Measurements from ENCODE around the gene MAEA.
"Not testable (repeated sequence)": the region's sequence is repeated elsewhere in the genome, so short reads cannot be mapped to it uniquely, and the experiment has no call there.

Gene MAEA

DNA sequence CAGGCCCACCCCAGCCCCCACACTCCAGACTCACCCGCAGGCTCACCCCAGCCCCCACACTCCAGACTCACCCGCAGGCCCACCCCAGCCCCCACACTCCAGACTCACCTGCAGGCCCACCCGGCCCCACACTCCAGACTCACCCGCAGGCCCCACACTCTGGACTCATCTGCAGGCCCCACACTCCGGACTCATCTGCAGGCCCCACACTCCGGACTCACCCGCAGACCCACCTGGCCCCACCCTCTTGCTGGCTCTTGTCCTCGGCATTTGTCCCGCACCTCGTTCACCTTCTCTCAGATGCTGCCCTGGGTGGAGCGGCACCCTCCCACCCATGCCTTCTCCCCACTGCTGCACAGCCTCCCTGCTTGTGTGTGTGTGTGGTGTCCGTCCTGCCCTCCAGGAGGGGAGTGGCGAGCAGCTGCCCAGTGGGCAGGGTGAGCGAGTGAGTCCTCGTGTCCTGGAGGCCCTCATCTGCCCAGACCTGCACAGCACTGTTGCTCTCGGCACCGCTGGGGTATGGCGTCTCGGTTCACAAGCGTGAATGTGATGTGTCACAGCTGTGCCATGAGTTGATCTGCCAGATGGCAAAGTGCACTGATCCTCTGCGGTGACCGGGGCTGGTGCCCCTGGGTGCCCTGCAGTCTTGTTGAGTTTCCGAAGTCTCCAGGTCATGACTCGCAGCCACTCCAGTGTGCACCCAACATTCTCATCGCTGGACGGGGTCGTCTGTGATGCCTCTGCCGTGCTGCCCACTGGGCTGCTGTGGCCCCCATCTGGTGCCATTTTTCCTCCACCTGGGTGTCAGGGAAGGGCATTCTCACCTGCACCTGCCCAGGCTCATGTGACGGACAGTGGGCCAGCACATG, 27.7 kb downstream of the MAEA start:
- Histone ChIP-seq H3K27me3 (ENCODE audit: control insufficient read depth, insufficient read depth, low read length) (no peaks in the 10 kb centered on the region), H3K4me1 (ENCODE audit: control insufficient read depth, insufficient read depth, low read length) (no peaks in the 10 kb centered on the region), H3K27ac (ENCODE audit: low read depth, low read length) (no peak overlapping the region), H3K36me3 (ENCODE audit: control insufficient read depth, insufficient read depth, low read length) (peaks cover 70% of the 10 kb centered on the region), H3K4me3 (ENCODE audit: low read depth, low read length) (no peak overlapping the region), H3K9ac (ENCODE audit: low read length) (no peak overlapping the region), H3K9me3 (ENCODE audit: control insufficient read depth, insufficient read depth, low read depth, low read length) (no peaks in the 10 kb centered on the region)

DNA sequence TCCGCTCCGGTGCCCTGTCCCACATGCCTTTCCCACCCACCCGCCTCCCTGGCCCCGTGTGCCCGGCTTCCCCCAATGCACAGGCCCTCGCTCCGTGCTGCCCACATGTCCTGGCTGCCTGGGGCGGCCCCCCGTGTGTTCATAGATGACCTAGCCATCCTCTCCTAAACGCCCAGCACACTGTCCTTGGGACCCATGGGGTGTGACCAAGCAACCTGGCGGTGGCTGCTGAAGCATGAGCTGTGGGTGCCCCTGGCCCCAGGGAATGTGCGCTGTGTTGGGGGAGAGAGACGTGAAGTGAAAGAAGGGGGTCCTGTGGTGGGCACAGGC, 28.3 kb downstream of the MAEA start:
- no peak overlapping the region for H3K27ac ChIP-seq (ENCODE audit: low read depth, low read length)
- H3K9me3 ChIP-seq (ENCODE audit: control insufficient read depth, insufficient read depth, low read depth, low read length): no peaks in the 10 kb centered on the region
- no peaks in the 10 kb centered on the region for H3K4me1 ChIP-seq (ENCODE audit: control insufficient read depth, insufficient read depth, low read length)
- no peaks in the 10 kb centered on the region for H3K27me3 ChIP-seq (ENCODE audit: control insufficient read depth, insufficient read depth, low read length)
- no peak overlapping the region for H3K4me3 ChIP-seq (ENCODE audit: low read depth, low read length)
- peaks cover 67% of the 10 kb centered on the region for H3K36me3 ChIP-seq (ENCODE audit: control insufficient read depth, insufficient read depth, low read length)
- H3K9ac ChIP-seq (ENCODE audit: low read length): no peak overlapping the region

DNA sequence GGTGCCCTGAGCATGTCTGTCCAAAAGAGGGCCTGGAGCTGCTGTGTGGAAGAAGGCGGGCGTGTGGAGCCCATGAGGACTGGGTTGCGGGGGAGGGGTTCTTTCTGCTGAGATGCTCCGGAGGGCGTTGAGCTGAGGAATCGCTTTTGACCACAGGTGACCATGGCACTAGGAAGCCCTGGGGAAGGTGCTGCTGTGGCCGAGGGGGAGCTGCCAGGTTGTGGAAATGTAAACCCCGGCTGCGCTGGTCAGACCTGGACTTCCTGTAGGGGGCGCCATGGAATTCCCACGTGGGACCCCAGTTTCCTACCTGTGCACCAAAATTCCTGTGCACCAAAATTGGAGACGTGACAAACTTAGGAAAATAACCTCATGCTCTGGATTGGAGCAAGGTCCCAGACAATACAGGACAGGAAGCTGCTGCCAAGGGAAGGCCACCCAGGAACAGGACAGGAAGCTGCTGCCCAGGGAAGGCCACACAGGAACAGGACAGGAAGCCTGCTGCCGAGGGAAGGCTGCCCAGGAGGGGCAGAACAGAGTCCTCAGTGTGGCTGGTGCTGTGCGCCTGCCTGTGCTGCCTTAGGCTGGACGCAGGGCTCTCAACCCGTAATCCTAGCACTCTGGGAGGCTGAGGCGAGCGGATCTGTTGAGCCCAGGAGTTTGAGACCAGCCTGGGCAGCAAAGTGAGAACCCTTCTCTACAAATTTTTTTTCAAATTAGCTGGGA, 29.0 kb downstream of the MAEA start:
- no peak overlapping the region for H3K9ac ChIP-seq (ENCODE audit: low read length)
- peaks cover 67% of the 10 kb centered on the region for H3K36me3 ChIP-seq (ENCODE audit: control insufficient read depth, insufficient read depth, low read length)
- H3K4me3 ChIP-seq (ENCODE audit: low read depth, low read length): no peak overlapping the region
- no peaks in the 10 kb centered on the region for H3K9me3 ChIP-seq (ENCODE audit: control insufficient read depth, insufficient read depth, low read depth, low read length)
- H3K27me3 ChIP-seq (ENCODE audit: control insufficient read depth, insufficient read depth, low read length): no peaks in the 10 kb centered on the region
- H3K4me1 ChIP-seq (ENCODE audit: control insufficient read depth, insufficient read depth, low read length): no peaks in the 10 kb centered on the region
- no peak overlapping the region for H3K27ac ChIP-seq (ENCODE audit: low read depth, low read length)

DNA sequence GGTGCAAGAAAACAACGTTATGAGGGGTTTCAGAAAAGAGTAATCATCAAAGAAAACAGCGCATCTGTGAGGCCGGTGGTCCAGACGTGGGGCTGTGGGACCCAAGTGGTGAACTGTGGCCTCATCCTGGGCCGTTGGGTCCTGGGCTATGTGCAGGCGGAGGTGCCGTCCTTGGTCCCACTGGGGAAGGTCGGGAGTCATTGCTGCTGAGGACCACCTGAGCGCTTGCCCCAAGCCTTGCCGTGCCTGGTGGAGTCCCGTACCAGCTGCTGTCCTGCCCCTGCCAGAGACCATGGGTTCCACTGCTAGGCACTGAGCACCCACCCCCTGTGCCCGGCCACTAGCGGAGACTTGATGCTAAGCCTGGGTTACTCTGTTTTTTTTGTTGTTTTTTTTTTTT, 31.8 kb downstream of the MAEA start:
- Histone ChIP-seq H3K27ac (ENCODE audit: low read depth, low read length) (no peak overlapping the region), H3K4me1 (ENCODE audit: control insufficient read depth, insufficient read depth, low read length) (no peaks in the 10 kb centered on the region), H3K9ac (ENCODE audit: low read length) (no peak overlapping the region), H3K9me3 (ENCODE audit: control insufficient read depth, insufficient read depth, low read depth, low read length) (no peaks in the 10 kb centered on the region), H3K4me3 (ENCODE audit: low read depth, low read length) (no peak overlapping the region), H3K27me3 (ENCODE audit: control insufficient read depth, insufficient read depth, low read length) (no peaks in the 10 kb centered on the region), H3K36me3 (ENCODE audit: control insufficient read depth, insufficient read depth, low read length) (peaks cover 68% of the 10 kb centered on the region)

DNA sequence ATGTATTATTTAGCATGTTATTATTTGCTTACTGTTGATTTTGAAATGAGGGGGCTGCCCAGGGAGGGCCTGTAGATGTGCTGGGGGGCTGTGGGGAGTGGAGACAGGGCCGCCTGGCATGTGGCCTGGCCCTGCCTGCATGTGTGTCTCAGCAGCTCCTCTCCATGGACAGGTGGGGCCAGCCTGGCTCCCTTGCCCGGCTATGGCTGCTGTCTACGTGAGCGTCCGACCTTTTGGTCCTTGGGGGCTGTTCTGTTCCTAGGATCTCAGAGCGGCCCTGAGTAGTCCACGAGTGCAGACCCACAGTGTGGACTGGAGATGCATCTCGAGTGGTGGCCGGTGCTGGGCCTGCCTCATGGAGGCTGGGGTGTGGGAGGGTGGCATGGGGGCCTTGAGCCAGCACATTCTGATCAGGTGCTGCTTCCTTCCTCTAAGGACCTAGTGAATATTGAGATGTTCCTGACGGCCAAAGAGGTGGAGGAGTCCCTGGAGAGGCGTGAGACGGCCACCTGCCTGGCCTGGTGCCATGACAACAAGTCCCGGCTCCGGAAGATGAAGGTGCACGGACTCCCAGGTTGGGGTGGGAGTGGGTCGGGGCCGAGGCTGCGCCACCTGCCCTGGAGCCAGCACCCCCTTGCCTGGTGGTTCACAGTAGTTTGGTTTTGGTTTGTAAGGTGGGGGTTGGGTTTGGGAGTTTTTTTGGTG, 32.4 kb downstream of the MAEA start:
- no peaks in the 10 kb centered on the region for H3K4me1 ChIP-seq (ENCODE audit: control insufficient read depth, insufficient read depth, low read length)
- no peak overlapping the region for H3K9ac ChIP-seq (ENCODE audit: low read length)
- H3K36me3 ChIP-seq (ENCODE audit: control insufficient read depth, insufficient read depth, low read length): peaks cover 71% of the 10 kb centered on the region
- no peaks in the 10 kb centered on the region for H3K27me3 ChIP-seq (ENCODE audit: control insufficient read depth, insufficient read depth, low read length)
- H3K9me3 ChIP-seq (ENCODE audit: control insufficient read depth, insufficient read depth, low read depth, low read length): no peaks in the 10 kb centered on the region
- no peak overlapping the region for H3K27ac ChIP-seq (ENCODE audit: low read depth, low read length)
- no peak overlapping the region for H3K4me3 ChIP-seq (ENCODE audit: low read depth, low read length)

DNA sequence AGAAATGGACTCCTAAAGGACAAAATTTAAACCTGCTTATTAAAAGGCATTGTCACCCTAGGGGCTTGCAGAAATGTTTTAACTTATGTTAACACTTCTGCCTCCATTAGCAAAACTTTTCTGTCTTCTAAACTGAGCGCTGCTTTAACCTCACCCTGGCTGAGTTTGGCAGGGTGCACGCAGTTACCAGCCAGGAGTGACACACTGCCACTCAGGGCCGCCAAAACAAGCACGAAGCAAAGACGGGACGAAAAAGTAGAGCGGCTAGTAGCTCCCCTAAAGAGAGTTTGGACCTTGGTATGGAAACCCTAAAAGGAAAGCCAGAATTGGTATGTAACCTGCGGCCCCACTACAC, 33.6 kb downstream of the MAEA start:
- Histone ChIP-seq H3K4me1 (ENCODE audit: control insufficient read depth, insufficient read depth, low read length) (no peaks in the 10 kb centered on the region), H3K27me3 (ENCODE audit: control insufficient read depth, insufficient read depth, low read length) (no peaks in the 10 kb centered on the region), H3K36me3 (ENCODE audit: control insufficient read depth, insufficient read depth, low read length) (peaks cover 71% of the 10 kb centered on the region), H3K27ac (ENCODE audit: low read depth, low read length) (no peak overlapping the region), H3K9me3 (ENCODE audit: control insufficient read depth, insufficient read depth, low read depth, low read length) (no peaks in the 10 kb centered on the region), H3K4me3 (ENCODE audit: low read depth, low read length) (no peak overlapping the region), H3K9ac (ENCODE audit: low read length) (no peak overlapping the region)

DNA sequence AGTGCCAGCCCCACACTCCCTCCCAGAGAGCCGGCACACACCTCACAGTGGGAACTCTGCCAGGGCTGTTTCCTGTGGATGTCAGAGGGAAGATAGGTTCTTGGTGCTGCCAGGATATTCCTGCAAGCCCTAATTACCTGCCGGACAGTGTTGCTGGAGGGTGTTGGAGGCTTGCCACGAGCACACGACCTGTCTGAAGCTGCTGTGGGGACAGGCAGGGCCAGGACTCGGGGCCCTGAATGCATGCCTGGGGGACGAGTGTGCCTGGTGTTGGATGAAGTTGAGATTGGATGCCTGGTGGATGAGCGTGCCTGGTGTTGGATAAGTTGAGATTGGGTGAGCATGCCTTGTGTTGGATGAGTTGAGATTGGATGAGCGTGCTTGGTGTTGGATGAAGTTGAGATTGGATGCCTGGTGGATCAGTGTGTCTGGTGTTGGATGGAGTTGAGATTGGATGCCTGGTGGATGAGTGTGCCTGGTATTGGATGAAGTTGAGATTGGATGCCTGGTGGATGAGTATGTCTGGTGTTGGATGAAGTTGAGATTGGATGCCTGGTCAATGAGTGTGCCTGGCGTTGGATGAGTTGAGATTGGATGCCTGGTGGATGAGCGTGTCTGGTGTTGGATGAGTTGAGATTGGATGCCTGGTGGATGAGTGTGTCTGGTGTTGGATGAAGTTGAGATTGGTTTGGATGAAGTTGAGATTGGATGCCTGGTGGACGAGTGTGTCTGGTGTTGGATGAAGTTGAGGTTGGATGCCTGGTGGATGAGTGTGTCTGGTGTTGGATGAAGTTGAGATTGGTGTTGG, 34.1 kb downstream of the MAEA start:
- Histone ChIP-seq H3K36me3 (ENCODE audit: control insufficient read depth, insufficient read depth, low read length) (peaks cover 71% of the 10 kb centered on the region), H3K4me1 (ENCODE audit: control insufficient read depth, insufficient read depth, low read length) (no peaks in the 10 kb centered on the region), H3K27me3 (ENCODE audit: control insufficient read depth, insufficient read depth, low read length) (no peaks in the 10 kb centered on the region), H3K9ac (ENCODE audit: low read length) (no peak overlapping the region), H3K4me3 (ENCODE audit: low read depth, low read length) (no peak overlapping the region), H3K9me3 (ENCODE audit: control insufficient read depth, insufficient read depth, low read depth, low read length) (no peaks in the 10 kb centered on the region), H3K27ac (ENCODE audit: low read depth, low read length) (no peak overlapping the region)

DNA sequence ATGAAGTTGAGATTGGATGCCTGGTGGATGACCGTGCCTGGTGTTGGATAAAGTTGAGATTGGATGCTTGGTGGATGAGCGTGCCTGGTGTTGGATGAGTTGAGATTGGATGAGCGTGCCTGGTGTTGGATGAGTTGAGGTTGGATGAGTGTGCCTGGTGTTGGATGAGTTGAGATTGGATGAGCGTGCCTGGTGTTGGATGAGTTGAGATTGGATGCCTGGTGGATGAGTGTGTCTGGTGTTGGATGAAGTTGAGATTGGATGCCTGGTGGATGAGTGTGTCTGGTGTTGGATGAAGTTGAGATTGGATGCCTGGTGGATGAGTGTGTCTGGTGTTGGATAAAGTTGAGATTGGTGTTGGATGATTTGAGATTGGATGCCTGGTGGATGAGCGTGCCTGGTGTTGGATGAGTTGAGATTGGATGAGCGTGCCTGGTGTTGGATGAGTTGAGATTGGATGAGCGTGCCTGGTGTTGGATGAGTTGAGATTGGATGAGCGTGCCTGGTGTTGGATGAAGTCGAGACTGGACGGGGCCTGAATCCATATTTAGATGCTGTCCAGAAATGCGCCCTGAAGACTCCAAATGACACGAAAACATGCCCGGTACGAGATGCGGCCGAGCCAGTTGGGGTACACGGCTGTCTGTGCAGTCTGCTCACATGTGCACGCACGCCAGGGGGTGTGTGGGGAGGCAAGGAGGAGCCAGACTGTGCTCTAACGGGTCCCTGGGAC, 34.9 kb downstream of the MAEA start:
- not testable (repeated sequence) for H3K4me1 ChIP-seq (ENCODE audit: control insufficient read depth, insufficient read depth, low read length); H3K9ac ChIP-seq (ENCODE audit: low read length); H3K27me3 ChIP-seq (ENCODE audit: control insufficient read depth, insufficient read depth, low read length); H3K4me3 ChIP-seq (ENCODE audit: low read depth, low read length); H3K9me3 ChIP-seq (ENCODE audit: control insufficient read depth, insufficient read depth, low read depth, low read length); H3K27ac ChIP-seq (ENCODE audit: low read depth, low read length)
- peaks cover 73% of the 10 kb centered on the region for H3K36me3 ChIP-seq (ENCODE audit: control insufficient read depth, insufficient read depth, low read length)

DNA sequence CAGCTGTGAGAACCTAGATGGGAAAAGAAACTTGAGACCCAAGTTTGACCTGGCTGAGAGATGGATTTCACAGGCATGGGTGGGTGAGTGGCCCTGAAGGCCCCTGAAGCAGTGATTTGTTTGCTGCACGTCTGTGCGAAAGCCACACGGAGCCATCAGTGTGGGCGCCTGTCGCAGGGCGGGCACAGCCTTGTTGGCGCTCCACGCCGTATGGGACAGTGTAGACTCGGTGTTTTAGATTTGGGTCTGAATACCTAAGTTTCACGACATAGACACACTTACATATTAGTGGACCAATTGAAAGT, 35.4 kb downstream of the MAEA start:
- Histone ChIP-seq H3K27ac (ENCODE audit: low read depth, low read length) (no peak overlapping the region), H3K36me3 (ENCODE audit: control insufficient read depth, insufficient read depth, low read length) (peaks cover 76% of the 10 kb centered on the region), H3K9me3 (ENCODE audit: control insufficient read depth, insufficient read depth, low read depth, low read length) (no peaks in the 10 kb centered on the region), H3K4me3 (ENCODE audit: low read depth, low read length) (no peak overlapping the region), H3K27me3 (ENCODE audit: control insufficient read depth, insufficient read depth, low read length) (no peaks in the 10 kb centered on the region), H3K9ac (ENCODE audit: low read length) (no peak overlapping the region), H3K4me1 (ENCODE audit: control insufficient read depth, insufficient read depth, low read length) (no peaks in the 10 kb centered on the region)
